Activated CD4-positive, alpha-beta T cell treated with anti-CD3 and anti-CD28 coated beads, Interleukin-2, amount 50 U/mL, for 16 hours (primary cell): ENCODE data around the gene LHFPL2.
"Not testable (repeated sequence)": the region's sequence is repeated elsewhere in the genome, so short reads cannot be mapped to it uniquely, and the experiment has no call there.

Experiments used
- DNase-seq: peaks from one replicate; pipeline ENCODE4 v3.0.0-alpha.2; 2020

LHFPL2 gene

GRCh38 chr5:78496373-78496772 lies 152.2 kb downstream of the LHFPL2 start:
- DNase-seq = no peak

DNA sequence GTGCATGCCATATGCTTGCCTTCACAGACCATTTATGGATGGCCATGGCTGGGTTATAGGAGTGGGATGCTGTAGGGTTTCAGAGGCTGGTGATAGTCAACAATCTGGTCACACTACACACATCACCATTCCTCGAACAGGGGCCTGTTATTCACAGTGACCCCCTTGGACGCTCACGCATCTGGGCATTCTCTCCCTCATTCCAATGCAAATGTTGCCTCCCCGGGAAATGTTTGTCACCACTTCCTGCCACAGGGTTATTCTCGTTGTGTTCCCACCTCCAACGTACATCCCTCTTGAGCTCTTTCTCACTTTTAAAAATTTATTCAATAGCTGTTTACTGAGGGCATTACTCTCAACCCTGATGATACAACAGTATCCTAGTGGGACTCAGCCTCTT lies 152.8 kb downstream of the LHFPL2 start:
- no peak for DNase-seq

GRCh38 chr5:78492650-78493049 lies 155.9 kb downstream of the LHFPL2 start:
- DNase-seq = no peak

DNA sequence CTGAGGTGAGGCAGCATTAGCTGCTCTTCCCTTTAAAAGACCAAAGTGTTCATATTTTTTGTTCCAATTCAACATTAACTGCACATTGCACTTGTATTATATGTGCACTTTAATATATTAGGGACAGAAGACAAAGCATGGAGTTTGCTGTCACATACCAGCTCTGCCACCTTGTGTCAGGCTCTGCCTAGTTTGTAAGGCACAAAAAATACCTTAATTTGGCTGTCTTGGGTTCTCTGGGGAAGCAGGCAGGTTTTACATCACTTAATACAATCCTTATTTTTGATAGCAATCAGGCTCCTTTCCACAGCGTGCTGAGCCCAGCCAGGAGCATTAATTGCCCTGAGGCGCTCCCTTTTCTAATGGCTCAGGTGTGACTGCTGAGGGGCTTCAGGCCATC lies 156.3 kb downstream of the LHFPL2 start:
- DNase-seq = no peak

DNA sequence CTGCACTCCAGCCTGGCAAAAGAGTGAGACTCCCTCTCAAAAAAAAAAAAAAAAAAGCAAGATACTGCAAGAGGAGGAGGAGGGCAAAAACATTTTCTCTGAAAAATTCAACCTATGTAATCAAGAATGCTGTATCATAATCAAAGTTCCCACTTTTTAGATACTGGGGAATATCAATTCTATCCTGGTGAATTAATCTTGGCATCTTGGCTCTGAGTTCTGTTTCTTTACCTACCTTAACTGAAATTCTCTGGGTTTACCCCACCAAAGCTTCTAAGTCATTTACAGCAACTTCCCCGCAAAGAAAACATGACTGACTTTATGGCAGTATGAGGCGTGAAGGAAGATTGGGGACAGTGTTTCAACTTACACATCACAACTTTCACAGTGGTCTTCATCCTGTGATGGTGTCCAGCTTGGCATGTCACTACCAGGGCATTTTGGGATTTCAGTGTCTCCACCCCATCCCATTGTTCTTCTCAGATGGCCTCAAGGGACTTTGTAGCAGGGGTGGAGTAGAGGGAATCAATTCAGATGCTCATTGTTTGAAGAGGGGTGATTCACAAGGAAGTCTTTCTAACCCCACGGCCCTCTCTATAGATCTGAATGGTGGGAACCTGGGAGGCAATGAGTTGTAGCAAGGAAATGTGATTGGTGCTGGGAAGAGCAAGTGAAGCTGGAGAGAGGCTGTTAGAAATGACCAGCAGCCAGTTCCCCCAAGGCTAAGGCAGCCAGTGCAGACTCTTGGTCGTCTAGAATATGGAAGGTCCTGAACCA lies 157.7 kb downstream of the LHFPL2 start:
- no peak for DNase-seq

DNA sequence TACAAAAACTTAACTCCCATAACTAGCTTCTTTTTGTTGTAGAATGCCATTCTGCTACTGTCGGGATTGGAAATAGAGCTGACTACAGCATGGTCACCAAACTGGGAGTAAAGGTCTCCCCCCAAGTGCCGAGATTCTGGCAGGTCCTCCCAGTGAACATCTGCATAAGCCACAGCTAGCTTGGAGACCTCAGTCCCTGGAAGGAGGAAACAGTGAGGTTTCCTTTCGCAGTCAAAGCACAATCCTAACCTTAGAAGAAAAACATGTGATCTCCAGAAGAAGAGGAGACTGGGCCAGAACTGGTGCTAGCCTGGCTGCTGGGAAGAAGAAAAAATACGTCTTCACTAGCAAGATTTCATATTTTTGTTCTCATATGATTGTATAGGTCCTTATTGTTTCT lies 160.7 kb downstream of the LHFPL2 start:
- no peak for DNase-seq

- DNase-seq = no peak
Measured at GRCh38 chr5:78486218-78486617, 162.4 kb downstream of the LHFPL2 start.

DNA sequence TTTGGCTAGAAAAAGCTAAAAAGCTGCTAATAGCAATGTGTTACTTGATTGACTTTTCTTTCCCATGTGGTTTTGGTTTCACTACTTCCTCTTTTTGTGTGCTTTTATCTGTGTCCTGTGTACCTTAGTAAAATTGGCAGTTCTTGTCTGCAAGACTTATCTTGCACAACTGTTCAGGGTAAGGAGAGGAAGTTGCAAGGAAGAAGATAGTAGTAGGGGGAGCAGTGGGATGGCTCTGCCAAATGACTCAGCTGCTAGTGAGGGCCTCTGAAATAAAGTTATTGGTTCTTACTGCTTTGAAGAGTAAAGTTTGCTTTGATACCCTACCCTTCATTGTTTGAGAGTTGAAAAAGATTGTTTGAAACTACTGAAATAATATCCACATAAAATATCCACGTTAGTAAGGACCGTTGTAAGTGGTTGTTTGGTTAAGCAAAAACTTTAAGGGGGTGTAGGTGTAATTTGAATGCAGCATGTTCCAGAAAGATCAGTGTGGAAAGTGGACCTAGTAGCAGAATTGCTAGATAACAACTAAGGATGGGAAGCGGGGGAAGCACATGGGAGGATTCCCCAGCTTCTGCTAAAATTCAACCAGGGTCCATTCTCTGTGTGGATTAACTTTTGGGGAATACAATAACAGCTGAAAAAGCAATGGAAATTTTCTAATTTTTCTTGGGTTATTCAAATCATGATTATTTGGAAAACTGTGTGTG lies 164.6 kb downstream of the LHFPL2 start:
- DNase-seq = peak; percentile 8

- DNase-seq = no peak
Measured at GRCh38 chr5:78482948-78483347, 165.6 kb downstream of the LHFPL2 start.

DNA sequence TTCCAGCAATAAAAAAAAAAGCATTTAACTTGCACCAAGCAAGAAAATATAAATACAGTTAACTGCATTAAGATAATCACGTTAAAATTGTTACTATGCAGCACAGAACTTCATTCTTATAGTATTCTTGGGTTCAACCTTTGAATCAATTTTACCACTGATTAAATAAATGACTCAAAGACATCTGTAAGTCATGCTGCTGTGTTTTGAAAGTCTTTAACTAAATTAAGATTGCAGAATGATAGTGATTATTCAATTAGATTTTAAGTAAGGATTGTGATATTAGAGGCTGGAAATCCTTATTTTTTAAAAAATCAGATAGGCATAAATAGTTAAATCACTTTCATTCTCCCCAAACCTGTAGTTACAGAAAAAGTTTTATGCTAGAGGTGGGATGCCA lies 171.8 kb downstream of the LHFPL2 start:
- no peak for DNase-seq

- no peak for DNase-seq
Measured at GRCh38 chr5:78475370-78475769, 173.2 kb downstream of the LHFPL2 start.

DNA sequence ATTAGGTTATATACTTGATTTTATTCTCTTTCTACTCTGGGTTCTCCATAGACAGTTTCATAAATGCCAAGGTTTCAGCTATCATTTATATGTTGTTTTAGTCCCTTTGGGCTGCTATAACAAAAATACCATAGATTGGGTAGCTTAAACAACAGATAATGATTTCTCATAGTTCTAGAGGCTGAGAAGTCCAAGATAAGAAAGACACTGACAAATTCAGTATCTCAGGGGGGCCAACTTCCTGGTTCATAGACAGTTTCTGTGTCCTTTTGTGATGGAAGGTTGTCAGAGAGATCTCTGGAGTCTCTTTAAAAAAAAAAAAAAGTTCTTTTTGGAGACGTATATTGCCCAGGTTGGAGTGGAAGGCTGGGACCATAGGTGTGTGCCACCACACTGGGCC lies 174.8 kb downstream of the LHFPL2 start:
- DNase-seq = no peak

DNA sequence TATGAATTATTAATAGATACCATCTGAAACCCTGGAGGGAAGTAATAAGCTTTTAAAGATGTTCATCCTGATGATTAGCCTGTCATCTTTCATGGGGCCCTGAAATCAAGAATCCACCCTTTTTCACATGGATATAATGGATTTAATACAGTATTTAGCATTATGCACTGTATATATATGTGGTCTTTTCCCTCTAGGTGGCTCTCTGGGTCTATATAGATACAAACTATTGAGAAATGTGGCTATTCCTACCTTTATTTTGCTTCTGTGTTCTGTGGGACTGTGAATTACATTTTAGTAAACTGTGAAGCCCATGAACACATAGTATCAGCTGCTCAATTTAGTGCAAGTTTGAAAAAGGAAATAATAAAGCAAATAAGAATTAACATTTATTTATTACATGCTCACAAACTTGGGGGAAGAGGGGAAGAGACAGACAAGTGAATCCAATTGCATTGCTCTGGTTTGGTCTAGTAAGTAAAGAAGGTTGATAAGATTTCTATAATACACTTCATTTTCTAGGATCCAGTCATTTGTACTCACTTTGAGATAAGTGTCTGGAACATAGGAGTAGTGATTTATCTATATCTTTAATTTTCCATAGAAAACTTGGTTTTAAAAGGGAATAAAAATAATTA lies 176.0 kb downstream of the LHFPL2 start:
- no peak for DNase-seq

DNA sequence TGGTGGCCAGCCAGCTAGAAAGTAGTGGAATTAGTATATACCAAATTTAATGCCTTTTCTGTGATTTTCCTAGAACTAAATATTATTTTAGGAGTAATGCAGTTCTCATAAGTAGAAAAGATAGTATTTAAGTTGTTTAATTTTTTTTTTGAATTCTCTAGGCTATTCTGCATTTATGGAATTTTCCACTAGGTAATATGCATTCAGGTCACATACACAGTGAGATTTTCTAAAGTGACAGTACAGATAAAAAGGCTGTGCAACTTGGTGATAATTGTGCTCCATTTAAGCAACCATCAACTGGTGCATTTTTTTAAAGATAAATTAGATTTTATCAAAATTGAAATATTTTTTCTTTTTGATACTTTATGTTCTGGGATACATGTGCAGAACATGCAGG lies 176.7 kb downstream of the LHFPL2 start:
- no peak for DNase-seq

DNA sequence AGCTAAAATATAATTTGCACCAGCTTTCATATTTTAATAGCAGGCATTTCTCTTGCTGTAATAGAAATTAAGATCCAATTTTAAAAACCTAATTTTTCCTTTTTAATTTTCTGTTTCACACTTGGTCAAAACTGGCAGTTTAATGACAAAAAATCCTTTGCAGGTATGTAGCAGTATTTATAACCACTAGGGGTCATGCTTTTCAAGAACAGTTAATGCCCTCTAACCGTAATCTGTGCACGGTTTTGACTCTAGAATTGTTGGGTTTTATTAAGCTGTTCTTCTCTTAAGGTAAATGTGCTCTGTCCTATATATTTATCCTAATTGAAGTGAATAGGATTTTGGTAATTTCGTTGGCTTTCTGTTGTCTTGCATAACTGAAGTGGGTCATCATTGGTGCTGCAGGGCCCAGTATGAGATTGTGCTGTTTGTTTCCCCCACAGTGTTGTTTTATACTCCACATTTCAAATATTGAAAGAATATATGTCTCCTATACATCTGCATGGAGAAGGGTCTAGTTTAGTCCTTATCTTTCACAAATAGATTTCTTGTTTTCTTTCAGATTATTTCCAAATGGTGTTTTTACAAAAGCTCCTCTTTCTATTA lies 180.7 kb downstream of the LHFPL2 start:
- peak; percentile 23 for DNase-seq

GRCh38 chr5:78467140-78467539 lies 181.4 kb downstream of the LHFPL2 start:
- no peak for DNase-seq

DNA sequence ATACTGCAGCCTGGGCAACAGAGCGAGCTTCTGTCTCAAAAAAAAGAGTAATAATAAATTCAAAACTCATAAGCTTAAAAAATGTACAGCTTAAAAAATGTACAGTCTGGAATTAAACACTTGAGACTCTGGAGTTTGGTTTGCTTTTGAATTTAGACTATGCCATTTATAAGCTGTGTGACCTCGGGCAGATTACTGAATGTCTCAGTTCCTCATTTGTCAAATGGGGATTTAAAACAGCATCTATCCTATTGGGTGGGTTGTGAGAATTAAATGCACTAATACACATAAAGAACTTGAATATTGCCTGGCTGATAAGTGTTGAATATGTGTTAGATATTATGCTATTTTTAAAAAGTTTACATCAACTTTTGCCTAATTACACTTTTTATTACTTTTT lies 189.7 kb downstream of the LHFPL2 start:
- DNase-seq = no peak

- not testable (repeated sequence) for DNase-seq
Measured at GRCh38 chr5:78457507-78457906, 191.1 kb downstream of the LHFPL2 start.

- no peak for DNase-seq
Measured at GRCh38 chr5:78449103-78449502, 199.5 kb downstream of the LHFPL2 start.

- DNase-seq = no peak
Measured at GRCh38 chr5:78447775-78448424, 200.7 kb downstream of the LHFPL2 start.
